HT-29 (cell line): ENCODE results near the gene WIF1. TPM values are rescaled to one million over a fixed set of nuclear protein-coding genes. Genes with fewer than 3 reads are reported as not detected.

Source experiments
- DNase-seq: peaks from one replicate; pipeline ENCODE4 v3.0.0-alpha.2; 2015; ENCODE audit warnings: low spot score
- total RNA-seq: library from RNA; depleted of rRNA; stranded (reverse); fragments of >200 nt; shearing (Covaris generic); gene quantifications from 2 replicates; pipeline ENCODE4 v1.2.3, GENCODE V29; 2014

The WIF1 gene
- total RNA-seq, 1 experiment from 2014 or later, result not detected

DNA sequence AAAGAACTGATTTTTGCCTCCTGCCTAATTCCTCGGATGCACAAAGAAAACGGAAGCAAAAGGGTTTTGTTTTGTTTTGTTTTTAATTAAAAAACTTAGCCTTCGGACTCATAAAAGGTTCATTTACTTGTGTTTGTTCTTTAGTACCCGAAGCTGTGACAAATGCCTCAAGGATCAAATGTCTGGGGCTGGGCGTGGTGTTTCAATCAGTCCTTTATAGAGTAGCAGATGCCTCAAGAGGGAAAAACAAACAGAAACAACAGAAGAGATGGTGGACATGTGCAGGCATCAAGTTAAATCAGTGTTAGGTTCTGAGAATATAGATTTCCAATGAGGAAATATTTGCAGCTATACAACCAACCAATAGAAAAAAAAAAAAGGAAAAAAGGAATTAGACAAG, 1.6 kb upstream of the WIF1 start:
- peak; percentile 14 for DNase-seq

- no peak for DNase-seq
These were observed 908 bp upstream of the WIF1 start for GRCh38 chr12:65121956-65122469.

- no peak for DNase-seq
These were observed 2.0 kb downstream of the WIF1 start for GRCh38 chr12:65119063-65119462.

GRCh38 chr12:65113621-65114035, 7.5 kb downstream of the WIF1 start:
- peak; percentile 63 for DNase-seq

- DNase-seq, result peak; percentile 33
These were observed 14.2 kb downstream of the WIF1 start for GRCh38 chr12:65106948-65107347.

DNA sequence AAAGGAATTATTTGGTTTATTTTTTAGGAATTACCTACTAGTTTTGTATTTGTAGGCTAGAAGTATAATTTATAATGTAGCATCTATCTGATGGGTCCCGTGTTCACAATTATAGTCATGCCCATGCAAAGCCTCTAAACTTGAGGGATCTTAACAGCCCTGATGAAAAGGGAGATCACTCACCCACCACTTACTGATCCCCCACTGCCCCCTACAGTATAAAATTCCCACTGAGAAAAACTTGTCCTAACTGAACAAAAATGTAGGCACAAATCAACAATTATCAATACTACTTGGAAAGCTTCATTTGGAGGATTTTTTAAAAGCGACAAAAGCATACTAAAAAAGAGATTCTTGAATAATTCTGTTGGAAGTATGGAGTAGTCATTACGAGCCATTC, 21.0 kb downstream of the WIF1 start:
- DNase-seq, result peak; percentile 46

DNA sequence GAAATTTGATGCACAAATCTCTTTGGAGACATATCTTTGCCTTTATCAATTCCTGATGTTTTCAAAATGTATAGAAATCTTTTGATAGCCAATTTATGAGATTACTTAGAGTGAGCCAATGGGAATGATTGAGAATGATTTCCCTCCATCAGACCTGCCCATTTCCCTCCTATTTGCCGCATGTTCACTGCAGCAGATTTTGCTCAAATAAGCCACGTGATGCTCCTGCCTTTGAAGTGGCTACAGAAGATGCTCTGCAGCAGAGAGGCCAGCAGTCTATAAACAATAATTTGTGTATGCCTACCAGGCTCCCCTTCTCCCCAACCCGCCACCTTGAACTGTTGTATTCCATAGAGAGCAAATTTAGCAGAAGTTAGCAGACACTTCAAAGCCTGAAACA, 21.9 kb downstream of the WIF1 start:
- no peak for DNase-seq

DNA sequence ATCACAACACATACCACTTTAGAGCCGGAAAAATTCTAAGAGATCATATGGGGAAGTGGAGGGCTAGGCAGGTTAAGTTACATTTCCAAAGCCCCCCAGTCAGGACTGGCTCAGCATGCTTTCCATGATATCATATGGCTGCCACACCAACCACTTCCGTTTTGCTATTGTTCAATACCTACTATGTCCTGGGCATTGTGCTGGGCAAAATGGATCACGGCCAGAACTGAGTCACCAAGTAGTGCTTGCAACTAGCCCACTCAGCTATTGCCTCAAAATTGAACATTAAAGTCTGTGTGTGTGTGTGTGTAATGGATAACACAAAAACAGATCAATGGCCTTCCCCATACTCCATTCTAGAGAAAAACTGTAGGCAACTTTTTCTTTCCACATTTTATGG, 22.7 kb downstream of the WIF1 start:
- DNase-seq, result no peak

- DNase-seq, result no peak
These were observed 26.4 kb downstream of the WIF1 start for GRCh38 chr12:65094722-65095121.

GRCh38 chr12:65093606-65094005, 27.5 kb downstream of the WIF1 start:
- no peak for DNase-seq

DNA sequence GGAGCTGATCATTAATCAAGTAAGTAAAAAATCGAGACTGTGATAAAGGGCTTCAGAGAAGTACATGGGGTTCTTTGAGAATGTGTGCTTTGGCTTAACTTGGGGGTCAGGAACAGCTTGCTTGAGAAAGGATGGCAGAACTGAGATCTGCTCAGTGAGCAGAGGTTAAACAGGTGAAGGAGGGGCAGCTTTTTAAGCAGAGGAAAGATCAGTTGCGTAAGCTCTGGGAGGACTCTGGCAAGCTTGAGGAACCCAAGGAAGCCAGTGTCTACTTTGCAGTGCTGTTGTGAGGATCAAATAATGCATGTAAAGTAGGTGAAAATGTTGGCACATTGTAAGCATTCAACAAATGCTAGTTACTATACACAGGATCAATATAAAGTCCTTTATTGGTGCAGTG, 30.6 kb downstream of the WIF1 start:
- no peak for DNase-seq

GRCh38 chr12:65086236-65086635, 34.9 kb downstream of the WIF1 start:
- DNase-seq, result no peak

DNA sequence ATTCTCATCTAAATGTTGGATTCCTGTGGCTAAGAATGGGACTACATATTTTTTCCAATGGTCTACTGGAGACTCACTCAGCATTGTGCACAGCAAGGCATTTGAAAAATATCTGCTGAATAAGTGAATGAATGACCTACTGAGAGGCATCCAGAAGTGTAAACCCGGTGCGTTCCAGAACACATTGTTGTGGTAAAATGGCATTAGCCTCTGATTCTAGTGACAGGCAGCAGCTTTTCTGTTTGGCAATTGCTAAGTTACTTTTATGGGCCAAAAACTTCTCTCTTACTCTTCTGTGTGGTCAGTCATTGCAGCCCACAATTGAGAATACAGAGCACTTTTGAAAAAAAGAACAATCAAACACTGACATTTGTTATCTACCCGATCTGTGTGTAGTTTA, 36.5 kb downstream of the WIF1 start:
- no peak for DNase-seq

GRCh38 chr12:65083581-65083980, 37.5 kb downstream of the WIF1 start:
- DNase-seq, result no peak

DNA sequence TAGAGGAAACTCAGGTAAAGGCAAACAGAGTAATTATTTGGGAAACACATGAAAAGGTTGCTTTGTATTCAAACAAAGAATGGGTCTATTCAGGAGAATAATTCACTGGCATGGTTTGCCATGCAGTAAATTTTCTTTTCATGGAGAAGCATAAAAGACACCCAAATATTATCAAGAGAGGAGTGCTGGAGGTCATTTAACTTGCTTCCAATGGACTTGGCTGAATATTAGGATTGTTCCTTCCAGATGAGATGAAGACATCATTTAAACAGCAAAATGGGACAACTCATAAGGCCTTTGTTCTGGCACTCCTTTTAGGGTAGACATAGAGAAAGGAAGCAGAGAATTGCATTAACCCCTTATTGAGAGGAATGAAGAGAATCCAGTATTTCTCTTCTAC, 38.7 kb downstream of the WIF1 start:
- no peak for DNase-seq

GRCh38 chr12:65081496-65081895, 39.6 kb downstream of the WIF1 start:
- no peak for DNase-seq

DNA sequence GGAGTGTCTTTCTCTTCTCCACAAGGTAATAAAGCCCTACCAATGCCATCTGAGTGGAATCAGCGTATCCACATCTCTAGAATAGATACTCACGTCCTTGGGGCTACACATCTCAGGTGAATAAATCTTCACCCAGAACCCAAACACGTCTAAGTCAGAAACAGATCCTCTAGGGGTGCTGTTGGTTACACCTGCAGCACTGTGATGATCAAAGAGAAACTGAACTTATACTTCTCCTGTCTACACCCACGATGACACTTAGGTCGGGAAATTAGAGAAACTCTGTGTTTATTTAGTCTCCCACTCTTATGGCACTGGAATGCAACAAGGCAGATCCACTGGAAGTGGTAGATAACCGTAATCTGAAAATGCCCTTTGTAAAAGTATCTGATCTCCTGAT, 46.2 kb downstream of the WIF1 start:
- DNase-seq, result peak; percentile 43

- DNase-seq, result no peak
These were observed 51.8 kb downstream of the WIF1 start for GRCh38 chr12:65069336-65069735.

DNA sequence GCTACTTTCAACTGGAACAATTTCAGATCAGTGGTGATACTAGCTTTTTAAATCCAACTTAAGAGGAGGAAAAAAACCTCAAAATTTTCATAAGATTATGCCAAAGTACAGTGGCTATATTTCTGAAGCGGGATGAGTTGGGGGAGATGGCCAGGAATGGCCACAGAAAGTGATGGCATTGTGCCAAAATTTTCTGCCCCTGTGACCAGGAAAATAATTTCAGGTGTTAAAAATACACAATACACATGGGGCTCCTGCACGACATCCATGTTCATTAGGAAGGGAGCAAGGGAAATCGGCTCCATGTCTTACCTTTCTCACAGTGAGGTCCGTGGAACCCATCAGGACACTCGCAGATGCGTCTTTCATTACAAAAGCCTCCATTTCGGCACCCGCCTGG, 53.7 kb downstream of the WIF1 start:
- no peak for DNase-seq

GRCh38 chr12:65055859-65056258, 65.2 kb downstream of the WIF1 start:
- DNase-seq, result no peak

DNA sequence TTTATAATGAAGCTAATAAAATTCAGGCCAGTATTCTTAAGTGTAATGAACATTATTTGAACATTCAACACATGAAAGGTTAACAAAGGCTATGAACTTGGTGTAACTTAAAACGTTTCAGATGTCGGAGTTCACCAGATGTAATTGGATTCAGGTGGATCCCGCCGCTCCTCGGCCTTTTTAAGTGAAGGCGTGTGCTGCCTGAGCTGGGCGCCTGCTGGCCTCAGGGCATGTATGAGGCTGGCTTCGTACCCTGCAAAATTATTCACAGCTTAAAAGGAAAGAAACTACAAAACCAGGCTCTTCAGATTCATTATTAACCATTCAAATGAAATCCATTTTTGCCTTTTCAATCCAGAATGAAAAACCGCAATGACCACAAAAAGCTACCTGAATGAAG, 69.9 kb downstream of the WIF1 start:
- no peak for DNase-seq

DNA sequence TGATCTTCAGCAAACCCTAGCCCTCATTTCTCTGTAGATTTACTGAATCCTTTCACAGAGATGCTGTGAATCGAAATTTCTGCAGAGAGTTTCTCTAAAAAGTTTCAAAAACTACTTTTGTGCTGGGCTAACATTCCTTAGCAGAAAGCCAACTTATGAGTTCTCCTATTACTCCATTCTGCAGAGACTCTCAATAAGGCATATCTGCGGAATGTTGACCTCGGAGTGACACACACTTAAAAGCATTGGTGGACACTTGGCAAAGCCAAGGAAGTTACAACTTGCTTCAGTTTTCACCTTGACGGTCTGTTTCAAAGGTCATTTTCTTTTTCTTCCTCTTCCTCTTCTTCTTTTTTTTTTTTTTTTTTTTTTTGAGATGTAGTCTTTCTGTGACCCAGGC, 75.8 kb downstream of the WIF1 start:
- no peak for DNase-seq

DNA sequence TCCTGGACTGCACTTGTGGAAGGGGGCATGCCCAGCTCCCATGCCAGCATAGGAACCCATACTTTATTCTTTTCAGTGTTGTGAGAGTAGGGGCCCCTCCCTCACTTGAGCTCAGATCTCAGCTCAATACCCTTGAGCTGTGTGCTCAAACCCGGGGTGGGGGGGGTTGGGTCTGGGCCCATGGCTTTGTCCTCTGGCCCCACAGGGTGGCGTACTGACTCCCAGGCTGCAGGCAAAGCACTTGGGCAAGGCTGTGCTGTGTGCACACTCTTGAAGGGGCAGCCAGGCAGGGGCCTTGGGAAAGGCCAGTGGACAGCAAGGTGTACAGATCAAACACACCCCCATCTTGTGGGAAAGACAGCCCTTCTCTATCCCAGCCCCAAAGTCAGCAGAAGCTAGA, 81.8 kb downstream of the WIF1 start:
- no peak for DNase-seq

DNA sequence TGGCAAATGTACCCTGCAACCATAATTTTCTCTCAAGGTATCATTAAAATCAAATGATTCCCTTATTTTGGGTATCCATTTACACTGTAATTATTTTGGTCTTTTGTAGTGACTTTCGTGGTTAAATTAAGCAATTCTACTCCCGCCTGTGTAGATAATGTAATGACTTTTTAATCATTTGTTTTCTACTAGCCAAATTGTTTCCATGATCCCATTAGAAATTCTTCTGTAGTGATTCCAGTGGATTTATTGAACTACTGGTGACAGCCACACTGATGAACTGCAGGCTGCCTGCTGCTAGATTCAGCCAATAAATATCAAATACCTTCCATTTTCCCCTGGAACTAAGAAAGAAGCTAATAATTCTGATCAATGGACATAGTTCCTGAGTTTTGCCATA, 96.0 kb downstream of the WIF1 start:
- no peak for DNase-seq

- no peak for DNase-seq
These were observed 97.6 kb downstream of the WIF1 start for GRCh38 chr12:65023485-65023884.
